OCI-LY1 (cell line): ENCODE data around the gene CCDC172.

Experiments
- CTCF ChIP-seq: fragments of 200-600 bp; sonication (generic), shearing (Covaris generic); IDR thresholded peaks from 2 replicates; pipeline ENCODE4 v1.5.1; 2017; ENCODE audit warnings: mild to moderate bottlenecking, antibody characterized with exemption, low read length, moderate library complexity, mixed read lengths
- EZH2 ChIP-seq: fragments of 200-600 bp; sonication (generic), shearing (Covaris generic); IDR thresholded peaks from 2 replicates; pipeline ENCODE4 v1.8.0; 2017; ENCODE audit warnings: borderline replicate concordance, mixed run types, mild to moderate bottlenecking, antibody characterized with exemption, low read length, moderate library complexity, mixed read lengths

GRCh38 chr10:116329153-116329552 lies 4.9 kb downstream of the CCDC172 start:
- TF ChIP-seq CTCF (no peak), EZH2 (no peak)
